GM12878 (cell line): Measurements from ENCODE around the gene VSIG10L. TPM values are rescaled to one million over a fixed set of nuclear protein-coding genes. Genes with fewer than 3 reads are reported as not detected.

Experiments used
- ATAC-seq: fragments of 200-7000 bp; cut with Tn5 transposase; 3 replicates; pipeline ENCODE4 v1.9.1; 2020; ENCODE audit warnings: mild to moderate bottlenecking, moderate library complexity
- BruUV-seq: library from RNA; stranded (reverse); fragments of 400-500 nt; replicated peaks from 2 replicates; lab custom pipeline; 2021; lab: Mats Ljungman, UMichigan
- CTCF ChIA-PET: fragments of 300-600 bp; sonication (Branson Sonifier 250); formaldehyde crosslinking; extraction: SDS; loops from one replicate; lab custom pipeline; 2021; ENCODE audit warnings: inconsistent platforms; lab: Yijun Ruan, JAX
- POLR2A ChIA-PET: fragments of 350-600 bp; formaldehyde crosslinking; extraction: SDS; loops from one replicate; lab custom pipeline; 2021; ENCODE audit warnings: inconsistent platforms; lab: Charles Lee
- RAD21 ChIA-PET: fragments of 300-600 bp; sonication (Branson Sonifier 250); formaldehyde crosslinking; loops from one replicate; lab custom pipeline; 2023; ENCODE audit warnings: antibody characterized with exemption; ENCODE audit not compliant: unreplicated experiment; lab: Charles Lee
- SMC1A ChIA-PET: fragments of 300-600 bp; sonication (Branson Sonifier 250); formaldehyde crosslinking; loops from one replicate; lab custom pipeline; 2023; ENCODE audit not compliant: unreplicated experiment, uncharacterized antibody; lab: Charles Lee
- DNase-seq: peaks from one replicate; pipeline ENCODE4 v3.0.0-alpha.2; 2011; ENCODE audit warnings: low read depth, low spot score
- FAIRE-seq: peaks from 3 replicates; lab custom pipeline; 2011; peaks lifted over from hg19 to GRCh38; lab: Jason Lieb, UNC
- H2AFZ ChIP-seq: 2 replicates; pipeline ENCODE4 v1.6.0; 2011; ENCODE audit warnings: low read depth, low read length, control low read depth; ENCODE audit not compliant: control insufficient read depth
- H3K27ac ChIP-seq: 2 replicates; pipeline ENCODE4 v1.5.1; 2011; ENCODE audit warnings: control low read depth; ENCODE audit not compliant: control insufficient read depth, insufficient read depth
- H3K27me3 ChIP-seq, 2 experiments: replicated peaks in 1 of 2; 2 replicates each; pipeline versions ENCODE4 v1.6.0 to v1.6.1; 2011; ENCODE audit warnings: low read length in 1 of 2; ENCODE audit not compliant: control insufficient read depth in 2 of 2, insufficient read depth in 2 of 2
- H3K36me3 ChIP-seq, 2 experiments: 2 replicates each; pipeline ENCODE4 v1.5.1; 2011; ENCODE audit warnings: low read length in 1 of 2; ENCODE audit not compliant: control insufficient read depth in 2 of 2, insufficient read depth in 2 of 2
- H3K4me1 ChIP-seq: 2 replicates; pipeline ENCODE4 v1.6.1; 2011; ENCODE audit warnings: mild to moderate bottlenecking, low read length, moderate library complexity, mixed read lengths; ENCODE audit not compliant: control insufficient read depth, insufficient read depth
- H3K4me2 ChIP-seq: 2 replicates; pipeline ENCODE4 v1.6.0; 2011; ENCODE audit warnings: control low read depth; ENCODE audit not compliant: control insufficient read depth, insufficient read depth
- H3K4me3 ChIP-seq: fragments of 200-600 bp; sonication (generic); 2 replicates; pipeline ENCODE4 v1.5.1; 2016
- H3K79me2 ChIP-seq: 2 replicates; pipeline ENCODE4 v1.6.0; 2011; ENCODE audit warnings: low read length; ENCODE audit not compliant: control insufficient read depth, insufficient read depth
- H3K9ac ChIP-seq: 2 replicates; pipeline ENCODE4 v1.8.0; 2011; ENCODE audit warnings: low read length, control low read depth, mixed read lengths; ENCODE audit not compliant: control insufficient read depth, insufficient read depth
- H3K9me3 ChIP-seq: replicated peaks from 3 replicates; pipeline ENCODE4 v1.5.1; 2011; ENCODE audit warnings: mild to moderate bottlenecking, low read length; ENCODE audit not compliant: control insufficient read depth, insufficient read depth
- H4K20me1 ChIP-seq: 2 replicates; pipeline ENCODE4 v1.6.0; 2011; ENCODE audit not compliant: control insufficient read depth, insufficient read depth
- CBFB ChIP-seq: IDR thresholded peaks from 2 replicates; pipeline ENCODE4 v1.6.1; 2016; ENCODE audit warnings: antibody characterized with exemption, low read depth
- CHD4 ChIP-seq: fragments of 200-600 bp; sonication (generic); IDR thresholded peaks from 2 replicates; pipeline ENCODE4 v1.6.1; 2016; ENCODE audit warnings: mild to moderate bottlenecking
- CUX1 ChIP-seq: IDR thresholded peaks from 2 replicates; pipeline ENCODE4 v1.6.1; 2012; ENCODE audit warnings: improper control_type of control experiment, low read depth, low read length; ENCODE audit not compliant: insufficient replicate concordance
- EZH2 ChIP-seq: IDR thresholded peaks from 2 replicates; pipeline ENCODE4 v1.6.1; 2012; ENCODE audit warnings: low read depth, mild to moderate bottlenecking, control low read depth, inconsistent platforms, low read length, borderline replicate concordance; ENCODE audit not compliant: control insufficient read depth
- KDM1A ChIP-seq: fragments of 200-600 bp; sonication (generic); IDR thresholded peaks from 2 replicates; pipeline ENCODE4 v1.6.1; 2016; ENCODE audit warnings: borderline replicate concordance
- MYB ChIP-seq: fragments of 150-350 bp; IDR thresholded peaks from 2 replicates; pipeline ENCODE4 v1.6.1; 2014; ENCODE audit warnings: mild to moderate bottlenecking, low read depth, low read length, borderline replicate concordance
- NFYB ChIP-seq: IDR thresholded peaks from 2 replicates; pipeline ENCODE4 v1.6.1; 2011; ENCODE audit warnings: low read depth, mild to moderate bottlenecking, low read length, improper control_type of control experiment, moderate library complexity; ENCODE audit not compliant: insufficient read depth
- NR2C2 ChIP-seq: IDR thresholded peaks from 2 replicates; pipeline ENCODE4 v1.6.1; 2011; ENCODE audit warnings: borderline replicate concordance, low read depth; ENCODE audit not compliant: control insufficient read depth, insufficient read length
- PAX5 ChIP-seq: IDR thresholded peaks from 2 replicates; pipeline ENCODE4 v1.6.1; 2011; ENCODE audit warnings: low read depth, low read length, borderline replicate concordance
- PAX8 ChIP-seq: fragments of 450-650 bp; IDR thresholded peaks from 2 replicates; pipeline ENCODE4 v1.6.1; 2017; ENCODE audit warnings: mild to moderate bottlenecking, moderate library complexity
- RB1 ChIP-seq: fragments of 450-650 bp; formaldehyde crosslinking; IDR thresholded peaks from 2 replicates; pipeline ENCODE4 v1.6.1; 2017; ENCODE audit warnings: mild to moderate bottlenecking, borderline replicate concordance
- SIX5 ChIP-seq: IDR thresholded peaks from 2 replicates; pipeline ENCODE4 v1.6.1; 2011; ENCODE audit warnings: mild to moderate bottlenecking, low read depth, low read length, moderate library complexity; ENCODE audit not compliant: severe bottlenecking
- YY1 ChIP-seq: IDR thresholded peaks from 2 replicates; pipeline ENCODE4 v1.6.1; 2011; ENCODE audit warnings: low read depth, mild to moderate bottlenecking, low read length
- WGBS: methylation state at CpG from one replicate; pipeline ENCODE4 v1.1.6; 2016; ENCODE audit warnings: low lambda C conversion rate; ENCODE audit not compliant: insufficient replicate concordance, insufficient coverage; ENCODE audit errors: missing lambda C conversion rate; 5-methylcytosine and 5-hydroxymethylcytosine counted together
- in situ Hi-C: fragments of 300-500 bp; cut with MboI; formaldehyde crosslinking; loops from 9 replicates; pipeline ENCODE4 v1.14.3; 2018; ENCODE audit warnings: mixed read lengths
- intact Hi-C: fragments of 100-400 bp; cut with micrococcal nuclease; formaldehyde crosslinking; loops from one replicate; pipeline ENCODE4 v1.14.2; 2022; ENCODE audit not compliant: unreplicated experiment
- polyA plus RNA-seq, 11 experiments: library from polyadenylated mRNA; depleted of rRNA in 4 of 11; unstranded in 6 of 11; stranded (reverse) in 5 of 11; fragments of >200 nt; fragmentation: Nextera tagmentation in 4 of 11; fragmentation: Illumina TruSeq in 1 of 11; extraction: Ambion mirVana in 4 of 11; extraction: Trizol in 1 of 11; gene quantifications; 1 replicate in 1 of 11; 2 replicates in 10 of 11; pipeline versions ENCODE4 v1.2.1 to v1.2.3, GENCODE V29; 2011 to 2016; ENCODE audit warnings: inconsistent platforms in 2 of 11, missing spikeins in 2 of 11, low read depth in 1 of 11
- total RNA-seq, 4 experiments: library from RNA; depleted of rRNA in 3 of 4; stranded (reverse); fragments of >200 nt in 3 of 4; fragmentation: Illumina TruSeq in 1 of 4; extraction: Trizol in 1 of 4; gene quantifications; 2 replicates each; pipeline versions ENCODE4 v1.2.1 to v1.2.3, GENCODE V29; 2013 to 2021

VSIG10L gene
- total and polyA plus RNA-seq, 10 of the 15 experiments (the other 5 are each of a cell fraction or from before 2014, with no cell fraction given) = 0.09 to 0.93 (median 0.49) TPM

- TF ChIP-seq NFYB (no peak), RB1 (no peak), KDM1A (no peak)
Measured at GRCh38 chr19:51352783-51353360, 10.9 kb upstream of the VSIG10L start (continued).

GRCh38 chr19:51351266-51351990 lies 9.5 kb upstream of the VSIG10L start:
- Histone ChIP-seq H3K27me3 (no peaks in the 10 kb centered on the region), H4K20me1 (no peaks in the 10 kb centered on the region), H3K9me3 (no peaks in the 10 kb centered on the region), H3K4me3 (no peak overlapping the region), H2AFZ (no peak overlapping the region), H3K9ac (no peak overlapping the region), H3K4me1 (no peaks in the 10 kb centered on the region), H3K36me3 (peaks cover 0 to 4% of the 10 kb centered on the region in 2 experiments; a peak in 1 of 4 replicates), H3K4me2 (no peak overlapping the region), H3K79me2 (no peaks in the 10 kb centered on the region), H3K27ac (no peak overlapping the region)
- POLR2A ChIA-PET = no interaction called here
- DNase-seq = no peak
- TF ChIP-seq EZH2 = no peak
- TF ChIP-seq SIX5 = no peak
- TF ChIP-seq NR2C2 = no peak
- no peak for TF ChIP-seq CHD4
- TF ChIP-seq PAX5 = no peak
- no peak for TF ChIP-seq CUX1
- TF ChIP-seq PAX8 = no peak
- no peak for TF ChIP-seq YY1
- TF ChIP-seq CBFB = no peak
- no peak for TF ChIP-seq MYB
- intact Hi-C loops = no loop called here
- CTCF ChIA-PET = no interaction called here
- 97% methylated on average over 11 of the region's 11 CpGs for WGBS
- RAD21 ChIA-PET = no interaction called here
- no peak for FAIRE-seq
- no peak for ATAC-seq
- SMC1A ChIA-PET = interaction anchor here (1.7 kb wide), 1 partner anchor 14 kb away, joined by 4 read pairs; no protein-coding TSS in a partner anchor
- no TSS peak for BruUV-seq
- in situ Hi-C loops = loop anchor here (25.0 kb wide), 1 partner anchor 1014 kb away; the partner anchor contains the start of gene KCNC3
